Caco-2 (cell line): ENCODE results near the gene CDK15. TPM values are rescaled to one million over a fixed set of nuclear protein-coding genes. Genes with fewer than 3 reads are reported as not detected.

Experiments used
- BruUV-seq: library from RNA; stranded (reverse); fragments of 400-500 nt; replicated peaks from 2 replicates; lab custom pipeline; 2021; lab: Mats Ljungman, UMichigan
- CTCF ChIA-PET: fragments of 300-600 bp; sonication (Branson Sonifier 250); formaldehyde crosslinking; loops from one replicate; lab custom pipeline; 2022; ENCODE audit warnings: antibody characterized with exemption; lab: Charles Lee
- POLR2A ChIA-PET: fragments of 300-600 bp; sonication (Branson Sonifier 250); formaldehyde crosslinking; loops from one replicate; lab custom pipeline; 2022; ENCODE audit warnings: antibody characterized with exemption; lab: Charles Lee
- DNase-seq, 2 experiments: peaks; one replicate each; pipeline versions ENCODE4 v3.0.0 to v3.0.0-alpha.2; 2020 to 2022
- H3K27me3 ChIP-seq: replicated peaks from 2 replicates; pipeline ENCODE4 v1.6.0; 2011; ENCODE audit warnings: low read length; ENCODE audit not compliant: control insufficient read depth, insufficient read depth
- H3K36me3 ChIP-seq: 2 replicates; pipeline ENCODE4 v1.5.1; 2011; ENCODE audit warnings: low read length; ENCODE audit not compliant: control insufficient read depth, insufficient read depth
- H3K4me1 ChIP-seq: fragments of 250-450 bp; sonication (Bioruptor Pico); 2 replicates; pipeline ENCODE4 v1.5.1; 2020; ENCODE audit warnings: mild to moderate bottlenecking
- H3K4me3 ChIP-seq: 2 replicates; pipeline ENCODE4 v1.5.1; 2011; ENCODE audit warnings: low read depth, mild to moderate bottlenecking, control low read depth, low read length
- H3K9me3 ChIP-seq: fragments of 250-450 bp; sonication (Bioruptor Pico); 2 replicates; pipeline ENCODE4 v1.5.1; 2020; ENCODE audit warnings: mild to moderate bottlenecking, moderate library complexity
- H3K27ac Mint-ChIP-seq: one replicate; pipeline ENCODE4 v1.8.0; 2022; ENCODE audit warnings: mixed read lengths; ENCODE audit not compliant: unreplicated experiment
- H3K27me3 Mint-ChIP-seq: one replicate; pipeline ENCODE4 v1.8.0; 2022; ENCODE audit warnings: mixed read lengths; ENCODE audit not compliant: insufficient read depth, unreplicated experiment
- H3K36me3 Mint-ChIP-seq: one replicate; pipeline ENCODE4 v1.8.0; 2022; ENCODE audit warnings: mild to moderate bottlenecking, mixed read lengths; ENCODE audit not compliant: insufficient read depth, unreplicated experiment
- H3K4me1 Mint-ChIP-seq: one replicate; pipeline ENCODE4 v1.8.0; 2022; ENCODE audit warnings: low read depth, mixed read lengths; ENCODE audit not compliant: unreplicated experiment
- H3K4me3 Mint-ChIP-seq: one replicate; pipeline ENCODE4 v1.8.0; 2022; ENCODE audit warnings: mild to moderate bottlenecking, moderate library complexity, mixed read lengths; ENCODE audit not compliant: unreplicated experiment
- H3K9me3 Mint-ChIP-seq: one replicate; pipeline ENCODE4 v1.8.0; 2022; ENCODE audit warnings: mixed read lengths; ENCODE audit not compliant: unreplicated experiment
- CTCF ChIP-seq, 2 experiments: fragments of 200-600 bp in 1 of 2; IDR thresholded peaks; 1 replicate in 1 of 2; 2 replicates in 1 of 2; pipeline versions ENCODE4 v1.5.1 to v1.8.0; 2011 to 2022; ENCODE audit warnings: antibody characterized with exemption in 1 of 2, control low read depth in 1 of 2, inconsistent platforms in 1 of 2, low read depth in 1 of 2, low read length in 1 of 2, mild to moderate bottlenecking in 1 of 2, moderate library complexity in 1 of 2; ENCODE audit not compliant: insufficient read depth in 1 of 2, severe bottlenecking in 1 of 2, unreplicated experiment in 1 of 2
- intact Hi-C: fragments of 100-400 bp; cut with micrococcal nuclease; formaldehyde crosslinking; loops from one replicate; pipeline ENCODE4 v1.10.0; 2022; ENCODE audit not compliant: unreplicated experiment
- total RNA-seq: library from RNA; stranded (reverse); gene quantifications from 2 replicates; pipeline ENCODE4 v1.2.3, GENCODE V29; 2022

Gene CDK15
- total RNA-seq, 1 experiment from 2014 or later: not detected

GRCh38 chr2:201919308-201919634, 112.9 kb downstream of the CDK15 start:
- no TSS peak for BruUV-seq
- no peak overlapping the region for H3K4me3 Mint-ChIP-seq
- Histone ChIP-seq H3K4me1 (peaks cover 15% of the 10 kb centered on the region), H3K4me3 (no peak overlapping the region), H3K9me3 (no peaks in the 10 kb centered on the region), H3K27me3 (no peaks in the 10 kb centered on the region), H3K36me3 (no peaks in the 10 kb centered on the region; the same call in 1 of the 2 replicates)
- ChIA-PET CTCF (no interaction called here), POLR2A (interaction anchor here (0.6 kb wide), 1 partner anchor 468 kb away, joined by 5 read pairs; the partner anchor contains the start of gene TRAK2)
- no peak for TF ChIP-seq CTCF (IDR thresholded peaks at IDR 0.05; ENCODE audit: insufficient read depth in 1 of 2, low read depth in 1 of 2, low read length in 1 of 2, severe bottlenecking in 1 of 2, unreplicated experiment in 1 of 2)
- no peaks in the 10 kb centered on the region for H3K36me3 Mint-ChIP-seq
- DNase-seq: no peak
- peaks cover 15% of the 10 kb centered on the region for H3K4me1 Mint-ChIP-seq
- no peaks in the 10 kb centered on the region for H3K27me3 Mint-ChIP-seq
- intact Hi-C loops: no loop called here
- no peak overlapping the region for H3K27ac Mint-ChIP-seq
- H3K9me3 Mint-ChIP-seq: no peaks in the 10 kb centered on the region

GRCh38 chr2:201923436-201924328, 117.3 kb downstream of the CDK15 start:
- ChIA-PET CTCF (no interaction called here), POLR2A (no interaction called here)
- no TSS peak for BruUV-seq
- Histone ChIP-seq H3K4me1 (peaks cover 15% of the 10 kb centered on the region), H3K36me3 (no peaks in the 10 kb centered on the region; the same call in 1 of the 2 replicates), H3K27me3 (no peaks in the 10 kb centered on the region), H3K4me3 (no peak overlapping the region), H3K9me3 (no peaks in the 10 kb centered on the region)
- TF ChIP-seq CTCF (IDR thresholded peaks at IDR 0.05; ENCODE audit: insufficient read depth in 1 of 2, low read depth in 1 of 2, low read length in 1 of 2, severe bottlenecking in 1 of 2, unreplicated experiment in 1 of 2): no peak
- Mint-ChIP-seq H3K36me3 (no peaks in the 10 kb centered on the region), H3K27ac (no peak overlapping the region), H3K9me3 (no peaks in the 10 kb centered on the region), H3K4me3 (no peak overlapping the region), H3K27me3 (no peaks in the 10 kb centered on the region), H3K4me1 (peaks cover 21% of the 10 kb centered on the region)
- no peak for DNase-seq
- intact Hi-C loops: loop anchor here (2.0 kb wide), 1 partner anchor 13 kb away; no protein-coding TSS in a partner anchor

GRCh38 chr2:201924453-201924852, 118.1 kb downstream of the CDK15 start:
- Histone ChIP-seq H3K4me3 (no peak overlapping the region), H3K9me3 (no peaks in the 10 kb centered on the region), H3K36me3 (no peaks in the 10 kb centered on the region), H3K4me1 (peaks cover 10% of the 10 kb centered on the region), H3K27me3 (no peaks in the 10 kb centered on the region)
- ChIA-PET CTCF (no interaction called here), POLR2A (no interaction called here)
- BruUV-seq: no TSS peak
- no peak overlapping the region for H3K4me3 Mint-ChIP-seq
- TF ChIP-seq CTCF (IDR thresholded peaks at IDR 0.05; ENCODE audit: insufficient read depth in 1 of 2, low read depth in 1 of 2, low read length in 1 of 2, severe bottlenecking in 1 of 2, unreplicated experiment in 1 of 2): no peak
- DNase-seq: no peak
- no peaks in the 10 kb centered on the region for H3K9me3 Mint-ChIP-seq
- no peak overlapping the region for H3K27ac Mint-ChIP-seq
- H3K27me3 Mint-ChIP-seq: no peaks in the 10 kb centered on the region
- peaks cover 22% of the 10 kb centered on the region for H3K4me1 Mint-ChIP-seq
- intact Hi-C loops: no loop called here
- H3K36me3 Mint-ChIP-seq: no peaks in the 10 kb centered on the region
